Astrocyte (in vitro differentiated cells and primary cell): ENCODE data around the gene PIK3R6. TPM values are rescaled to one million over a fixed set of nuclear protein-coding genes. Genes with fewer than 3 reads are reported as not detected.

Experiments used
- DNase-seq: peaks from one replicate; pipeline ENCODE4 v3.0.0-alpha.2; 2010; ENCODE audit warnings: low read depth
- FAIRE-seq: peaks from 2 replicates; lab custom pipeline; 2011; peaks lifted over from hg19 to GRCh38; lab: Jason Lieb, UNC
- H2AFZ ChIP-seq: 2 replicates; pipeline ENCODE4 v1.6.0; 2012; ENCODE audit warnings: low read depth, low read length, inconsistent platforms
- H3K27ac ChIP-seq: 2 replicates; pipeline ENCODE4 v1.5.1; 2011; ENCODE audit warnings: low read depth, low read length, inconsistent platforms
- H3K27me3 ChIP-seq: 2 replicates; pipeline ENCODE4 v1.6.0; 2011; ENCODE audit warnings: low read length, inconsistent platforms; ENCODE audit not compliant: insufficient read depth
- H3K36me3 ChIP-seq: 2 replicates; pipeline ENCODE4 v1.5.1; 2011; ENCODE audit warnings: low read length, inconsistent platforms; ENCODE audit not compliant: insufficient read depth
- H3K4me1 ChIP-seq: 2 replicates; pipeline ENCODE4 v1.5.1; 2011; ENCODE audit warnings: low read length, inconsistent platforms; ENCODE audit not compliant: insufficient read depth
- H3K4me2 ChIP-seq: 2 replicates; pipeline ENCODE4 v1.6.0; 2012; ENCODE audit warnings: low read length, inconsistent platforms
- H3K4me3 ChIP-seq: 2 replicates; pipeline ENCODE4 v1.5.1; 2011; ENCODE audit warnings: low read depth, mild to moderate bottlenecking, low read length, inconsistent platforms; ENCODE audit not compliant: insufficient read depth
- H3K79me2 ChIP-seq: 2 replicates; pipeline ENCODE4 v1.6.0; 2012; ENCODE audit warnings: mild to moderate bottlenecking, low read length, inconsistent platforms; ENCODE audit not compliant: insufficient read depth
- H3K9ac ChIP-seq: 2 replicates; pipeline ENCODE4 v1.6.0; 2012; ENCODE audit warnings: mild to moderate bottlenecking, low read length, inconsistent platforms
- H3K9me3 ChIP-seq: 2 replicates; pipeline ENCODE4 v1.5.1; 2012; ENCODE audit warnings: low read depth, mild to moderate bottlenecking, low read length, inconsistent platforms; ENCODE audit not compliant: insufficient read depth
- H4K20me1 ChIP-seq: 2 replicates; pipeline ENCODE4 v1.6.0; 2012; ENCODE audit warnings: low read length, inconsistent platforms; ENCODE audit not compliant: insufficient read depth
- H3K27ac Mint-ChIP-seq: one replicate; pipeline ENCODE4 v1.8.0; 2021; ENCODE audit warnings: mild to moderate bottlenecking, mixed read lengths; ENCODE audit not compliant: unreplicated experiment
- H3K27me3 Mint-ChIP-seq: one replicate; pipeline ENCODE4 v1.8.0; 2021; ENCODE audit warnings: low read depth, mixed read lengths; ENCODE audit not compliant: unreplicated experiment
- H3K36me3 Mint-ChIP-seq: one replicate; pipeline ENCODE4 v1.8.0; 2021; ENCODE audit warnings: low read depth, mixed read lengths; ENCODE audit not compliant: unreplicated experiment
- H3K4me1 Mint-ChIP-seq: one replicate; pipeline ENCODE4 v1.8.0; 2021; ENCODE audit warnings: low read depth, mixed read lengths; ENCODE audit not compliant: unreplicated experiment
- H3K4me3 Mint-ChIP-seq: one replicate; pipeline ENCODE4 v1.8.0; 2021; ENCODE audit warnings: mild to moderate bottlenecking, moderate library complexity, mixed read lengths; ENCODE audit not compliant: unreplicated experiment
- H3K9me3 Mint-ChIP-seq: one replicate; pipeline ENCODE4 v1.8.0; 2021; ENCODE audit warnings: mild to moderate bottlenecking, mixed read lengths; ENCODE audit not compliant: unreplicated experiment
- EZH2 ChIP-seq: IDR thresholded peaks from 2 replicates; pipeline ENCODE4 v1.6.1; 2012; ENCODE audit warnings: mild to moderate bottlenecking, low read length, inconsistent platforms; ENCODE audit not compliant: insufficient read depth
- total RNA-seq: library from RNA; stranded (reverse); gene quantifications from 2 replicates; pipeline ENCODE4 v1.2.1, GENCODE V29; 2021
- TF ChIP-seq, protein P1 (sequence below): IDR thresholded peaks from 2 replicates; pipeline ENCODE4 v1.5.1; 2011; ENCODE audit warnings: low read depth, mild to moderate bottlenecking, inconsistent platforms, low read length, moderate library complexity; ENCODE audit not compliant: insufficient read depth

PIK3R6 gene
- total RNA-seq, 1 donor from 2014 or later = not detected

DNA sequence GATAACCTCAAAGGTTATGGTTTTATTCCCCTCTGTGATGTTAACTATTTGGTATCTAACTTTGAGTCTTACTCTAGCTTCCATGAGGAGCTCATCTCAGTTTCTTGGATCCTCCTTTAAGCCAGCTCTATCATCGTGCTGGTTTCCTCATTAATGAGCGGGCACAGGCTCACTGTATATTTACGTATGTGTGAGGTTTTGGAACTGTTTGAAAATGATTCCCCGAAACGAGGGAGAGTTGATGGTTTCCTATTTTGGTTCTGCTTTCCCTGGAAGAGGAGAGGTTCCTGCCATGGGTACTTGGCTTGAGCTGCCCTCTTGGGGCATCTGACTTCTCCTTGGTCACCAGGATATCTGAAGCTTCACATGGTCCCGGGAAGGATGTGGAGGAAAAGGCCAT is 32.7 kb upstream of the PIK3R6 start:
- no peaks in the 10 kb centered on the region for H3K4me1 ChIP-seq
- H2AFZ ChIP-seq = no peak overlapping the region
- H3K36me3 ChIP-seq = no peaks in the 10 kb centered on the region
- no peak overlapping the region for H3K27ac ChIP-seq
- no peak for DNase-seq
- no peak for FAIRE-seq
- TF ChIP-seq, protein P1, sequence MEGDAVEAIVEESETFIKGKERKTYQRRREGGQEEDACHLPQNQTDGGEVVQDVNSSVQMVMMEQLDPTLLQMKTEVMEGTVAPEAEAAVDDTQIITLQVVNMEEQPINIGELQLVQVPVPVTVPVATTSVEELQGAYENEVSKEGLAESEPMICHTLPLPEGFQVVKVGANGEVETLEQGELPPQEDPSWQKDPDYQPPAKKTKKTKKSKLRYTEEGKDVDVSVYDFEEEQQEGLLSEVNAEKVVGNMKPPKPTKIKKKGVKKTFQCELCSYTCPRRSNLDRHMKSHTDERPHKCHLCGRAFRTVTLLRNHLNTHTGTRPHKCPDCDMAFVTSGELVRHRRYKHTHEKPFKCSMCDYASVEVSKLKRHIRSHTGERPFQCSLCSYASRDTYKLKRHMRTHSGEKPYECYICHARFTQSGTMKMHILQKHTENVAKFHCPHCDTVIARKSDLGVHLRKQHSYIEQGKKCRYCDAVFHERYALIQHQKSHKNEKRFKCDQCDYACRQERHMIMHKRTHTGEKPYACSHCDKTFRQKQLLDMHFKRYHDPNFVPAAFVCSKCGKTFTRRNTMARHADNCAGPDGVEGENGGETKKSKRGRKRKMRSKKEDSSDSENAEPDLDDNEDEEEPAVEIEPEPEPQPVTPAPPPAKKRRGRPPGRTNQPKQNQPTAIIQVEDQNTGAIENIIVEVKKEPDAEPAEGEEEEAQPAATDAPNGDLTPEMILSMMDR = no peak
- no peak for TF ChIP-seq EZH2
- H3K9ac ChIP-seq = no peak overlapping the region
- H4K20me1 ChIP-seq = no peaks in the 10 kb centered on the region
- peaks cover 11% of the 10 kb centered on the region for H3K27me3 ChIP-seq
- no peak overlapping the region for H3K4me2 ChIP-seq
- Mint-ChIP-seq H3K4me3 (no peak overlapping the region), H3K9me3 (no peaks in the 10 kb centered on the region), H3K27me3 (peaks cover 40% of the 10 kb centered on the region), H3K4me1 (peaks cover 1% of the 10 kb centered on the region), H3K36me3 (no peaks in the 10 kb centered on the region), H3K27ac (no peak overlapping the region)
- no peaks in the 10 kb centered on the region for H3K79me2 ChIP-seq
- no peaks in the 10 kb centered on the region for H3K9me3 ChIP-seq
- H3K4me3 ChIP-seq = no peak overlapping the region

DNA sequence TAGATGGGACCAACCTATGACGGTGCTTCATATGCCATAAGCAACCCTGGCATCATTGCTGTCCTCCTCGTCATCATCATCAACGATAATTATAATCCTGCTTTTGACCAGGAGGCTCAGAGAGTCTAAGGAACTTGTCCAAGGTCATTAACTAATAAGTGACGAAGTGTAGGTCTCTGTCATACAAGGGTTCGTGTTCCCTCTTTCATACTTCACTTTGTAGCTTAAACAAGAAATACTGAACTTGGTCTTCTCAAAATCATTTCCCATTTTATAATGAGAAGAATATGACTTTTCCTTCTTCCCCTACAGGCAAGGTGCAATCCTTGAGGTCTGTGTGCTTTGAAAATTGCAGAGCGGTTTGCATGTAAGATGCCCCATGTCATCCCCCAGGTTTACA is 31.2 kb upstream of the PIK3R6 start:
- Mint-ChIP-seq H3K27ac (peak overlapping the region; percentile 3), H3K36me3 (no peaks in the 10 kb centered on the region), H3K4me3 (no peak overlapping the region), H3K9me3 (no peaks in the 10 kb centered on the region), H3K27me3 (peaks cover 30% of the 10 kb centered on the region), H3K4me1 (peaks cover 4% of the 10 kb centered on the region)
- no peaks in the 10 kb centered on the region for H4K20me1 ChIP-seq
- H3K4me3 ChIP-seq = no peak overlapping the region
- H3K9ac ChIP-seq = no peak overlapping the region
- peaks cover 11% of the 10 kb centered on the region for H3K27me3 ChIP-seq
- H2AFZ ChIP-seq = no peak overlapping the region
- H3K36me3 ChIP-seq = no peaks in the 10 kb centered on the region
- no peaks in the 10 kb centered on the region for H3K79me2 ChIP-seq
- H3K4me2 ChIP-seq = no peak overlapping the region
- no peak overlapping the region for H3K27ac ChIP-seq
- peaks cover 3% of the 10 kb centered on the region for H3K4me1 ChIP-seq
- H3K9me3 ChIP-seq = no peaks in the 10 kb centered on the region
- no peak for FAIRE-seq
- no peak for DNase-seq
- no peak for TF ChIP-seq EZH2
- TF ChIP-seq, protein P1 = no peak

DNA sequence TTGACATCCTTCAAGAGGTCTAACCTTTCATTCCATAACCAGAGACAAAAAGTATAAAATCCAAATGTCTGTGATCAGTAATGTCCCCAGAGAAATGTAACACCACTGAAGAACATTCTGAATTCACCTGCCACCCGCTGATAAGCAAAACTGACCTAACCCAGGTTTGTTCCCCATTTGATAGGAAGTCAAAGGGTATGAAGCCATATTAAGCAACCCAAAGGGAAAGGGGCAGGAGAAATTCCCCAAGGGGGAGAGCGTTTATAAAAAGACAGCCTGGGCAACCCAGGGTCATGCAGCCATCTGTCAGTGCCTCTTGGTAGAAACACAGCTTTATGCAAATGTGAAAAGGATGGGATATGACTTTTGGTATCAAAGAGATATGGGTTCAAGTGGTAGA is 30.7 kb upstream of the PIK3R6 start:
- no peak overlapping the region for H3K9ac ChIP-seq
- no peak for FAIRE-seq
- H3K36me3 ChIP-seq = no peaks in the 10 kb centered on the region
- Mint-ChIP-seq H3K9me3 (no peaks in the 10 kb centered on the region), H3K4me1 (peaks cover 4% of the 10 kb centered on the region), H3K4me3 (no peak overlapping the region), H3K36me3 (no peaks in the 10 kb centered on the region), H3K27me3 (peaks cover 30% of the 10 kb centered on the region), H3K27ac (no peak overlapping the region)
- TF ChIP-seq, protein P1 = no peak
- no peak for TF ChIP-seq EZH2
- H3K4me3 ChIP-seq = no peak overlapping the region
- peaks cover 3% of the 10 kb centered on the region for H3K4me1 ChIP-seq
- no peaks in the 10 kb centered on the region for H3K9me3 ChIP-seq
- peaks cover 11% of the 10 kb centered on the region for H3K27me3 ChIP-seq
- DNase-seq = no peak
- H4K20me1 ChIP-seq = no peaks in the 10 kb centered on the region
- no peak overlapping the region for H3K4me2 ChIP-seq
- no peak overlapping the region for H2AFZ ChIP-seq
- H3K79me2 ChIP-seq = no peaks in the 10 kb centered on the region
- no peak overlapping the region for H3K27ac ChIP-seq
